ENCODE results near the gene PI4KA. TPM values are rescaled to one million over a fixed set of nuclear protein-coding genes. Genes with fewer than 3 reads are reported as not detected.

PI4KA gene
- total RNA-seq, 1 donor from 2014 or later = 117 TPM

DNA sequence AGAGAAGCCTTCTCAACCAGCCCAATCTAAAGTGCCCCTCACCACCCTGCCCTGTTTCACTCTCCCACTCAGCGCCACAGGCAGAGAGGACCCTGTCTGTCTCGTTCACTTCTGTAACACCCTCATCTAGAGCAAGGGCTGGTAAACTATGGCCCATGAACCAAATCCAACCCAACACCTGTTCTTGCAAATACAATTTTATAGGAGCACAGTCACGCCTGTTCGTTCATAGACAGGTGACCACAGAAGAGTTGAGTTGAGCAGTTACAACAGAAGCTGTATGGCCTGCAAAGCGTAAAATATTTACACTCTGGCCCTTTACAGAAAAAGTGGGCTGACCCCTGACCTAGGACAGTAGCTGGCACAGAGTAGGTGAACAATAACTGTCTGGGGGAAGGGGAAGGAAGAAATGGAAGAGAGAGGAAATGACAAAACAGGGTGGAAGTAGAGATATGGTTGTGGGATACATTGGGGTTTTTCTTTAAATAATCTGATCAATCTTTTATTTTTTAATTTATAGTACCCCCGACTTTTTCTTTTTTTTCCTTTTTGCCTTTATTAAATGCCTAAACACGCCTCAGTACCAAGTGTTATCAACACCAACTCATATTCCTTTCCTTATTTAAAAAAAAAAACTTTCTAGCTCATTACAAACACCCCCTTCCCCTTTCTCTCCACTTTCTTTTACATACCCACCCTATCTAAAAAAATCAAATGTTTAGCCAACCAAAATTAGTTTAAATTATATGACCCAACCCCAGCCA lies 63.8 kb downstream of the PI4KA start:
- intact Hi-C loops (cut with micrococcal nuclease) = no loop called here

DNA sequence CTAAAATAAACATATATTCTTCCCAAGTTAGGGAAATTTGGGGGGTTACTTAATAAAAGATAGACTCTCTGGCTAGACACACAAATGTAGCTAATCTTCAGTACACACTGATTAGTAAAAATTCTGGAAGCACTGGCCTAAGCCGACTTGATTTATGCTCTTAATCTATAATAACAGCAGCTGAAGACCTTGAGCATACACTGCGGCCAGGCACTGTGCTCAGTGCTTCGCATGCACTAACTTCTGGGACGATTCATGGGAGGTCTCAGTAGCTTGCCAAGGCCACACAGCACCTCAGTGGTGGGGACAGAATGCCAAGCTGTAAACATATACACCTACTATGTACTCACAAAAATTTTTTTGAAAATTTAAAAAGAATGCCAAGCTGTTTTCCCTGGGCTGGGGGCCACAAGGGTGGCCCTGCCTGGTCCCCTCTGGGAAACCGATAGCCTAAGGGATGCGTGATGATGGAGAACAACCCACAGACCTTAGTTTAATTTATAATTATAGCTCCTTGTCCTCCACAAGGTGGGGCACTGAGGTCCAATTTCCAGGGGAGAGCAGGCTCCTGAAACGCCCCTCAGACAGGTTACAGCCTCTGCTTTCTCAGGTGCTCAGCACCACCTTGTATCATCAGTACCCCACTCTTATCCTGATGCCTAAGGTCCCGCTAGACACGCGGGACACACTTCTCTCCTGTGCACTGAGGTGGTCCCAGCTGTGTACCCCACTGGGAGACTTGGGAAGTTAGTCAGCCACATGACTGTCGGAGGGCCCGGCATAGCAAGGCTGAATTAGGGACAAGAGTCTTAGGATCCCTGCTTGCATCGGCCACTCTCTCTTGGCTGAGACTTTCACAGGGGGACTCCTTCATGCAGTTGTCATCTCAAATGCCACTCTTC lies 64.6 kb downstream of the PI4KA start:
- intact Hi-C loops (cut with micrococcal nuclease) = no loop called here

DNA sequence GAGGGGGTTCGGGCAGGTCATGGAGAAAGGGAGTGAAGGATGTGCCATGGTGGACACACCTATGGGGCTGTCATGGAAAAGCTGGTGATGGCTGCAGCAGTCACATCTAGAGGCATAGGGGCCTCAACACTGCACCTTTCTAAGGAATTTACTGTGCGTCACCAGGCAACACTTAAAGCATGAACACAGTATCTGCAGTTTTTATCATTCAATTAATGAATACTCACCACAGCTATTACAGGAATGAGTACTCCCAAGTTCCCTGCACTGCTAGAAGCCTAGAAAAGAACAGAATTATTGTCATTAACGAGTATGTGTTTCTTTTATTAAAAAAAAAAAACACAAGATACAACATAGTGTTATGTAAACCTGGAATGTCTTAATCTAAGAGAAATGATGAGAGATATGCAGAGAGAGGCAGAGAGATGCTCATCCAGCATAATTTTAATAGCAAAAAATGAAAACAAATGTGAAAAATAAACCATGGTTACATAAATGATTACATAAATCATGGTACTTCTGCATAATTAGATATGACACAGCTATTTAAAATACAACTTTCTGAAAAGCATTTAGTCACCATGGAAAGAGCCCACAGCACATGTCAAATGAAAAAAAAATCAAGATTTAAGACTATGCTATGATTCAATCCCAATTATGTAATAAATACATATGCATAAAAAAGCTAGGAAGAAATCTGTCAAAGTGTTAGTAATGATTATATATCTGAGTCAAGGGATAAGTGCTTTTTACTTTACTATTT lies 65.5 kb downstream of the PI4KA start:
- intact Hi-C loops (cut with micrococcal nuclease) = no loop called here

DNA sequence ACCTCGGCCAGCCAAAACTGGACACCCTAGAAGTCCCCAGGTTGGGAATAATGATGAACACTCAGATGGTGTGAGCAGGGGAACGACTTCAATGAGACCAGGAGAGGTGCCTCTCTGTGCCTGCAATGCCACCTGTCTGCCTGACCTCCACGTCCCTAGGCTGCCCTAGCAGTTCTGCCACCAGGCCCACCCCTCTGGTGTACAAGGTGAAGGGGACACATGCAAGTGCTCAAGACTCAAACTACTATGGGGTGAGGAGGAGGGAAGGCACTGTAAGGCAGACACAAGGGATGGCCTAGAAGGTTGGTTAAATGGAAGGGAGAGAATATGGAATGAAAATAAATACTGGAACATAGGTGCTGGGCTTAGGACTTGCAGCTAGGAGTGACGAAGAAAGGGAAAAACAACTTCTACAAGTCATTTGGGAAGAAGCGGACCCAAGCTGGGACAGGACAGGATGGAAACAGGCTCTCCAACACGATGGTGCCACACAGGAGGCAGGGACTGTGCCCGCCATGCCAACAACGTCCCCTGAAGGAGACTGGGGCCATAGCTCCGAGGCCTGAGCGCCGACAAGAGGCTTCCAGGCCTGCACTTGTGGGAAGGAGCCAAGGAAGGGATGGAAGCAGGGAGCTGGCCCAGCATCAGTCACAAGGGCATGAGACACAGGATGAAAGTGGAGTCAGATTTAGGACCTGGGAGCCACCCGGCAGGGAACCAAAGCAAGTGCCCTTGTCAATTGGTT lies 66.2 kb downstream of the PI4KA start:
- intact Hi-C loops (cut with micrococcal nuclease) = no loop called here

DNA sequence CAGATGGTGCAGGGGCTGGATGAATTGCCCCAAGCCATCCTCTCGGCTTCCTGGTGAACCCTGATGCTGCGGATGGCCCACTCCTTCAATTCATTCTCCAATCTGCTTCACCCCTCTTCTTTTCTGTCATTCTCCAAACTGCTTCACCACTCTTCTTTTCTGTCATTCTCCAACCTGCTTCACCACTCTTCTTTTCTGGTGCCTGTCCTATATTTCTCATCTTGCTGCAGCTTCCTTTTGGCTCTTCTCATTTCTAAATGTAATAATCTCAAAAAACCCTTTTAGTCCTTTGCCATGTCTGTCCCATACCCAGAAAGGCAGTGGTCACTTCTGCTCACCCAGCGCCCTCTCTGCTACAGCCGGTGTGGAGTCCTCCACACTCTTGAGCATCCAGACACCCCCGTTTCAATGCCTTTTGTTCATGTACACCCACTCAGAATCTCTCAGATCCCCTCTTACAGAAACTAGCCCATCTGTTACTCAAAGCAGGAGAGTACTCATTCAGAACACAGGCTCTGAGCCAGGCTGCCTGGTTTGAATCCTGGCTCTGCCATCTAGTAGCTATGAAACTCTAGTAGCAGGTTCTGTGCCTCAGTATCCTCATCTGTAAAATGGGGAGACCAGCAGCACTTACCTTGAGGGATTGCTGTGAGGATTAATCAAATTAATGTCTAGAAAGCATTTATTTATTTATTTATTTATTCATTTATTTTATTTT lies 69.8 kb downstream of the PI4KA start:
- intact Hi-C loops (cut with micrococcal nuclease) = no loop called here

DNA sequence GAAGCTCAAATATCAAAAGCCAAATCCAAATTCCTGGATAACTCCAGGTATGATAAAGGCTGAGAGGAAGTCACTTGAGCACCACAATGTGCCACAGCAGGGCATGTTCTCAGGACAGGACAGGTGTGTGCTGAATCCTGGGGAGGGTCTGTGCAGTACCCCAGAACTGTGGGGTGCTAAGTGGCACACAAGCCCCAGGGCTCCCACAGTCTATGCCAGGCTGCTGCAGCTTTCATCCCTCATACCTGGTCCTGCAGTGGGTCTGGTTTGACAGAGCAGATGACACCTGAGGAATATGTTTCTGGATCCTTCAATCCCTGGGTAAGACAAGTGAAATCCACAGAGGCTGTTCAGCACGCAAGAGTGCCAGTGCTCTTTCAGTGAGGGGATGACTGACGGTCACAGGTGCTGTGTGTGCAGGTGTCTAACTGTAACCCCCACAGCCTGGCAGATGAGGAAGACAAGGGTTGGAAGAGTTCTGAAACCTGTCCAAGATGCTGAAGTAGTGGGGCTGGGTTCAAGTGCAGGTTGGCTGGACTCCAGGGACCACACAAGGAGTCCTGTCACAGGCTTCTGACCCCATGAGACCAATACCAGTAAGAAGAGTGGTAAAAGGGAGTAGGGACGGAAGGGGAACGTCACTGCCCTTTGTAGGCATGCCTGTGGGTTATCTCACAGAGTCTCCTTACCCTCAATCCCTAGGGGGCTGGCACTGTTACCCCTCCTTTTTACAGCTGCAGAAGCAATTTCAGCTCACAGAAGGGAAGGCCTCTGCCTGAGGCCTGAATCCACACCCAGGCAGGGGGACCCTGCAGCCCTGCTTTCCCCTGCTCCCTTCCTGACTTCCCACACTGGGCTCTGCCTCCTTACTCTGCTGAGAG lies 70.6 kb downstream of the PI4KA start:
- intact Hi-C loops (cut with micrococcal nuclease) = no loop called here

DNA sequence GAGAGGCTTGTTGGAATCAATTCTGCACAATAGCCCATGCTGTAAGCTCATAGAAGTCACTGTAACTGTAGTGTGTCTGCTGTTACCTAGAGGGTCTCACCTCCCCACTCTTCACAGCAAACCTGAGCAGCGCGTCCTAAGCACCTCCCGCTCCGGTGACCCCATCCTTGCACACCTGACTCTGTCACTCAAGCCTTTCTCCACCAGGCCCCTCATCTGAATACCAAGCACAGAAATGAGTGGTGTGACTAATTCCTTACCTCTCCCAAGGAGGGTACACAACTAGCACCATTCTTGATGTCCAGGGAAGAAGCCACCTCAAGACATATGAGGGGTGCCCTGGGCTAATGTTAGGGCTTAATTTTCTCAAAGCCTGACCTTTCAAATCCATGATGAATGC lies 71.4 kb downstream of the PI4KA start:
- intact Hi-C loops (cut with micrococcal nuclease) = no loop called here

DNA sequence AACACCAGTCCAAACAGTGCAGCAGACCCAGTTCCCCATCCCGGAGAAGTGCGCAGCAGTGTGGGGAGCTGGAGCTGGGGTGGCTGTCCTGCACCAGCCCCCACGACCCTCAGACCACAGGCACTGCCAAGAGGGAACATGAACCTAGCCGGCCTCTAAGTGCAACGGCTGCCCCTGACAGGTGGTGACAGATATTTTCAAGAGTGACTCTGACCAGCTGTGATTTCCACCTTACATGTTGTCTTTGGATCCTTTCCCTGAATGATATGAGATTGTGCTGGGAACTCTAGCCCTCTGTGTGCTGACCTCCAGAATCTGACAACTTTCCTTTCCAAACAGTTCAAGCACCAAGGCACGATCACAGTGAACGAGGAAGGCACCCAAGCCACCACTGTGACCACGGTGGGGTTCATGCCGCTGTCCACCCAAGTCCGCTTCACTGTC lies 72.1 kb downstream of the PI4KA start:
- intact Hi-C loops (cut with micrococcal nuclease) = no loop called here

DNA sequence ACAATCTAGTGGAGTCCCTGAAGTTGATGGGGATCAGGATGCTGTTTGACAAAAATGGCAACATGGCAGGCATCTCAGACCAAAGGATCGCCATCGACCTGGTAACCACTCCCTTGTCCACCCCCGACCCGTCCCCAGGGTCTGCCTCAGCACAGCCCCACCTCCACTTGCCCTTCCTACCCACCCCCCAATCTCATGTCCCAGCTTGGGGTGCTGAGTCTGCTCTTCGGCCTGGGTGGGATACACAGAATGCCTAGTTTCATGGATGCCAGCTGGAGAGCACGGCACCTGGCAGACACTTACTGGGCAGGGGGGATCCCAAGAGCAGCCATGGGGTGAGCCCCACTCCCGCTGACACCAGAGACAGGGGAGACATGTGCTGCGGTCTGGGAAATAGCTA lies 72.6 kb downstream of the PI4KA start:
- intact Hi-C loops (cut with micrococcal nuclease) = no loop called here

DNA sequence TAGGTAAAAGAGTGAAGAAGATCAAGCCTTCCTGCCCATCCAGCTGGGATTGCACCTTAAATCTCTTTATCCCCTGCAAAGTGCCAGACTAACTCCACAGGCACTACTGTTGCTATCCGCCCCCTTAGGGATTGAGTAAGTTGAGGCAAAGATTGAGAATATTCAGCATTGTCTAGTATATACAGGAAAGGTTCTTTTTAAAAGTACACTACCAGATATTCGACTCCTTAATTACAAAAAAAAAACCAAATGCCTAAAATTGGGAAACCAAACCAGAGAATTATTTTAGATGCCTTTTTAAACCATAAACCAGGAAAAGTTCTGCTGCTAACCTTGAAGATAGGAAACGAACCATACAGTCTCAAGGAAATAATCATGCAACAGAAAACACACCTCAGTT lies 73.2 kb downstream of the PI4KA start:
- intact Hi-C loops (cut with micrococcal nuclease) = no loop called here

DNA sequence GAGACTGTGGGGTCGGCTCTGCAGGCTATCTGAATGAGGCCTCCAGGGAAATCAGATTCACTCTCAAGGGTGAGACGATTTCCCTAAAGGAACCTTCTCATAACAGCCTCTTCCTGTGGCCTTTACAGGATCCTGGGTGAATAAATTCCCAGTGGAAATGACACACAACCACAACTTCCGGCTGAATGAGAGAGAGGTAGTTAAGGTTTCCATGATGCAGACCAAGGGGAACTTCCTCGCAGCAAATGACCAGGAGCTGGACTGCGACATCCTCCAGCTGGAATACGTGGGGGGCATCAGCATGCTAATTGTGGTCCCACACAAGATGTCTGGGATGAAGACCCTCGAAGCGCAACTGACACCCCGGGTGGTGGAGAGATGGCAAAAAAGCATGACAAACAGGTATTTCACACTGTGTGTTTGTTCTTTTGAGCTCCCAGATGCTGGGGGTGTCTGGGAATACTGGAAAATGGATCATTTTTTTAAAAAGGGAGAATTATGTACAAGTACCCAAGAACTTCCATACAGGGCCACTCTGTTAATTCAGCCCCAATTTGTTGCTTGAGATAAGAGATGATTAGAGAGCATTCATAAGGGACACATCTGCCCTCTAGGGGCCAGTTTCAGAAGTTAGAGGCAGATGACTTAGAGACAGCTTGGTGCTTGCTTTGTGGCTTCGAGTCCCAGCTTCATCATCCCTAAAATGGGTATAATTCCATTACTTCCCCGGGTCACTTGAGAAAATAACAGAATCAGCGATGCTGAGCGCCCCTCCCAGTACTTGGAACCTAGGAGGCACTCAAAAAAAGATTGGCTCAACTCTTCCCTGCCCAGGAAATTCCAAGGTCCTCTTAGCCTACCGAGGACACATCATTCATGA lies 74.5 kb downstream of the PI4KA start:
- intact Hi-C loops (cut with micrococcal nuclease) = loop anchor here (1.0 kb wide), 1 partner anchor 178 kb away; no protein-coding TSS in a partner anchor

DNA sequence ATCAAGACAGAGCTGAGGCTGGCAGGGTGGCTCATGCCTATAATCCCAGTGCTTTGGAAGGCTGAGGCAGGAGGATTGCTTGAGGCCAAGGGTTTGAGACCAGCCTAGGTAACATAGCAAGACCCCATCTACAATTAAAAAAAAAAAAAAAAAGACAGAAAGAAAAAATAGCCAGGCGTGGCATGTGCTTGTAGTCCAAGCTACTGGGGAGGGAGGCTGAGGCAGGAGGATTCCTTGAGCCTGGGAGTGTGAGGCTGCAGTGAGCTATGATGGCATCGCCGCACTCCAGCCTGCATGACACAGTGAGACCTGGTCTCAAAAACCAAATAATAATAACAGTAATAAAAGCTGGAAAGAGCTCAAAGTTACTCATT lies 75.3 kb downstream of the PI4KA start:
- intact Hi-C loops (cut with micrococcal nuclease) = no loop called here

DNA sequence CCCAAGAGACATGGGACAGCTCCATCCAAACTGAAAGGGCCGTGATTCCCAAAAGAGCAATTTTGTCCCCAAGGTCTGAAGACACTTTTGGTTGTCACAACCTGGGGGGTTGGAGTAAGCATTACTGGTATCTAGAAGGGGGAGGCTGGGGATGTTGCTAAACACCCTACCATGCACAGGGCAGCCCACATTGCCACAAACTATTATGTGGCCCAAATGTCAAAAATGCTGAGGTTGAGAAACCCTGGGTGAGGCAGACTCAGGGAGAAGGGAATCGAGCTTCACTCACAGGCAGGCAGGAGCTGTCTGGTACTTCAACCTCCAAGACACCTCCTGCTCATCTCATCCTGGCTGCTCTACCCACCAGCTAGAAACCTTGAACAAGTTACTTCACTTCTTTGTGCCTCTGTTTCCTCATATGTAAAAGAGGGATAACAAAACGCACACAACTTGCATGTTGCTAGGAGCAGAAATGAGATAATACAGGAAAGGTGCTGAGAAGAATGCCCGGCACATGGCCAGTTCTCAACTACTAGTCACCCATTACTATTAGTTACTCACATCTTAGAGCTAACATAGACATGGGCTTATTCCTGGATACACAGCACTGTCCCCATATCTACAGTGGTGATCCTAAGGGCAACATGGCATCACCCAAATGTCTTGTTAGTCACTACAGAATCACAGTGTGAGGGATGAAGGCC lies 75.9 kb downstream of the PI4KA start:
- intact Hi-C loops (cut with micrococcal nuclease) = no loop called here

DNA sequence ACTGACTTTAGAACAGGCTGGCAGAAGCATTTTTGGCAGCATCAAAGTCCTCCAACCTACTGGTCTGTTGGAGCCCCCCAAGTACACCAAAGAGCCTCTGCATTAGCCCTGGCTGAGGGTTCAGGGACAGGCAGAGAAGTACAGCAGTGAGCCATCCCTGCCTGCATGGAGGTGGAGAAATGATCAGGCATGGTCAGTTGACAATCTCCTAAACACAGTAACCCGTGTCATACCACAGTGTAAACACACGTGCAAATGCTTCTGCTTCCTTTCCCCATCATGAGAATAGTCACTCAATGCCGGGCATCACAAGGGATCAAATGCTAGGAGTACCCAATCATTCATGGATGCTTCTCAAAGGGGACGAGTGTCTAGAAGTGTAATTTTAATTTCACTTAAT lies 76.5 kb downstream of the PI4KA start:
- intact Hi-C loops (cut with micrococcal nuclease) = no loop called here

DNA sequence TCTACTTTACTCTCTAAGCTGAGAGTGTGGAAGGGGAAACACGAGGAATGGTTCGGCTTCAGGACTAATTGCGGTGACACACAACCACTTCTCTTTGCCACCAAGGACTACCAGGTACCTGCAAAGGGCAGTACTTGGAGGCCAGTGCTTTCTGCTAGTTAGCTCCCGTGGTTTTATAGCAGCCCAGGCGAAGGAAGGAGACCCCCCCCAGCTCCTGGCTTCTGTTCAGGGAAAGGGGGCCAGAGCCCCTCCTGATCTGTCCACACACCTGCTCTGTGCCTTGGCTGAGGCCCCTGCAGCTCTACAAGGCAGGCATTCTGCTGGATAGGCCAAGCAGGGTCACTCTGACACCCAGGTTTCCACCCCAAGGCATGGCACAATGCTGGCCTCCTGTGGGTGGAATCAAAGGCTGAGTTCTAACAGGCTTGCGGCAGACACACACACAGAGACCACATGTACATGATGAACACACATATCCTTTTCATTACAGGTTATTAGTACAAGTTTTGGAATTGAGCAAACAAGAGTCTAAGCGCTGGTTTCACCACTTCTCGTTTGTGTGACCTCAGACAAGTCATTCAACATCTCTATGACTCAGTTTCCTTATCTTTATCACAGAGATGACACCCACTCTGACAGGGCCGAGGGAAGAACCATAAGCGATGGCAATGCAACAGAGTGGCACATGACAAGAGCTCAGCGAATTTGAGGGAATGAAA lies 77.2 kb downstream of the PI4KA start:
- intact Hi-C loops (cut with micrococcal nuclease) = no loop called here

DNA sequence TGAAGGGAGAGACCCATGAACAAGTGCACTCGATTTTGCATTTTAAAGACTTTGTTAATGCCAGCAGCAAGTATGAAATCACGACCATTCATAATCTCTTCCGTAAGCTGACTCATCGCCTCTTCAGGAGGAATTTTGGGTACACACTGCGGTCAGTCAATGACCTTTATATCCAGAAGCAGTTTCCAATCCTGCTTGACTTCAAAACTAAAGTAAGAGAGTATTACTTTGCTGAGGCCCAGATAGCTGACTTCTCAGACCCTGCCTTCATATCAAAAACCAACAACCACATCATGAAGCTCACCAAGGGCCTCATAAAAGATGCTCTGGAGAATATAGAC lies 78.8 kb downstream of the PI4KA start:
- intact Hi-C loops (cut with micrococcal nuclease) = no loop called here

Data from T-helper 1 cell treated with Interleukin-12 subunit alpha and Interleukin-12 subunit beta and Interleukin-4 antibody, amounts not matched to agents 30 ng/mL and 1 ng/mL, for 36 hours (primary cell).